RWPE1 (cell line): ENCODE results near the gene ACACB.

Experiments used
- CTCF ChIA-PET: fragments of 350-600 bp; sonication (Branson Sonifier 250); formaldehyde crosslinking; extraction: SDS; loops from one replicate; lab custom pipeline; 2021; lab: Yijun Ruan, JAX
- POLR2A ChIA-PET: fragments of 400-600 bp; formaldehyde crosslinking; extraction: SDS; loops from one replicate; lab custom pipeline; 2020; ENCODE audit warnings: antibody characterized with exemption; ENCODE audit not compliant: low non-redundant PET; lab: Yijun Ruan, JAX
- DNase-seq: peaks from one replicate; pipeline ENCODE4 v3.0.0; 2012; ENCODE audit warnings: low spot score
- H3K27ac ChIP-seq: fragments of 450-650 bp; 2 replicates; pipeline ENCODE4 v1.5.1; 2017
- CTCF ChIP-seq: fragments of 450-650 bp; conservative IDR thresholded peaks from 2 replicates; pipeline ENCODE4 v1.5.1; 2017; ENCODE audit warnings: low read depth, mild to moderate bottlenecking

ACACB gene

GRCh38 chr12:109105176-109105575, 11.2 kb upstream of the ACACB start:
- H3K27ac ChIP-seq, result no peak overlapping the region
- POLR2A ChIA-PET, result no interaction called here
- TF ChIP-seq CTCF, result no peak
- no peak for DNase-seq
- CTCF ChIA-PET, result no interaction called here

- CTCF ChIA-PET, result interaction anchor here (0.5 to 0.7 kb wide), 3 partner anchors 9 to 306 kb away, joined by 3 to 4 read pairs (median 4); no protein-coding TSS in a partner anchor
- POLR2A ChIA-PET, result interaction anchor here (0.5 kb wide), 1 partner anchor 18 kb away, joined by 6 read pairs; no protein-coding TSS in a partner anchor
- TF ChIP-seq CTCF, result no peak
- H3K27ac ChIP-seq, result peak overlapping the region; percentile 90
- no peak for DNase-seq
These were observed 6.5 kb upstream of the ACACB start for GRCh38 chr12:109109746-109110350.

GRCh38 chr12:109110988-109111495, 5.3 kb upstream of the ACACB start:
- ChIA-PET CTCF (interaction anchor here (0.8 kb wide), 1 partner anchor 28 kb away, joined by 9 read pairs; no protein-coding TSS in a partner anchor), POLR2A (no interaction called here)
- H3K27ac ChIP-seq, result peak overlapping the region; percentile 90
- TF ChIP-seq CTCF, result no peak
- peak; percentile 73 for DNase-seq

GRCh38 chr12:109112720-109113465, 3.5 kb upstream of the ACACB start:
- POLR2A ChIA-PET, result no interaction called here
- DNase-seq, result no peak
- no peak for TF ChIP-seq CTCF
- no peak overlapping the region for H3K27ac ChIP-seq
- CTCF ChIA-PET, result interaction anchor here (0.5 to 1.3 kb wide), 7 partner anchors 15 to 533 kb away, joined by 3 to 6 read pairs (median 4); no protein-coding TSS in a partner anchor

- POLR2A ChIA-PET, result no interaction called here
- H3K27ac ChIP-seq, result no peak overlapping the region
- TF ChIP-seq CTCF, result no peak
- DNase-seq, result no peak
- CTCF ChIA-PET, result no interaction called here
These were observed 2.6 kb upstream of the ACACB start for GRCh38 chr12:109113661-109114321.

- H3K27ac ChIP-seq, result no peak overlapping the region
- ChIA-PET POLR2A (no interaction called here), CTCF (no interaction called here)
- no peak for TF ChIP-seq CTCF
- no peak for DNase-seq
These were observed 1.7 kb upstream of the ACACB start for GRCh38 chr12:109114644-109115043.
